NCI-H226 (cell line): ENCODE data around the gene APOB.

Source experiments
- DNase-seq: peaks from one replicate; pipeline ENCODE4 v3.0.0-alpha.2; 2015

The APOB gene

DNA sequence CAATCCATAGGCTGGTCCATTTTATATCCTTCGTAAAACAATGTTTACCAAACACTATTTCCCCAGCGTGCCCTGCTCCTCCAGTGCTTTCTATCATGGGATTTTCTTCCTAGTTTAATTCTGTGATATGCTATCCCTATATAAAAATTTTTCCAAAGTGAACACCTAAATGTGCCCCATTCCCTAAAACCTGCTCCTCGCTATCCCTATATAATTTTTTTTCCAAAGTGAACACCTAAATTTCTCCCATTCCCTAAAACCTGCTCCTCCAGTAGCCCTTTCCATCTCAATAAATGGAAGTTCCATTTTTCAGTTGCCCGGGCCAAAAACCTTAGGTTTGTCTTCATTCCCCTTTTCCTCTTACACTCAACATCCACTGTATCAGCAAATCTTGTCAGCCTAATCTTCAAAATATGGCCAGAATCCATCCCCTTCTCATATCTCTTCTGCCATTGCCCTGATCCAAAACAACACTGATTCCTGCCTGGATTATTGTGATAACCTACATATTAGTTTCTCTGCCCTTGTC is 26.1 kb downstream of the APOB start:
- no peak for DNase-seq

DNA sequence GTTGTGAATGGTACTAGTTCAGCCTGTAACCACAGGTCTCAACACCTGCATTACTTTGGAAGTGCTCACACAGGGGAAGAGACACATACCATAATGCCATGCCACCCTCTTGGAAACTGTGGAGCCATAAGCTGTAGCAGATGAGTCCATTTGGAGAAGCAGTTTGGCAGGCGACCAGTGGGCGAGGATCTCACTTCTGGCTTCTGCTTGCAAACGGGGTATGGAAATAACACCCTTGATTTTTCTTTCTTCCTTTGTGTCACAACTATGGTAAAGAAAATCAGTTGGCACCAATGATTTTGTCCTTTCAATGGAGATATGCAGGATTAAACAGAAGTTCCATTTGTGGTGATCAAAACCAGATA is 28.6 kb downstream of the APOB start:
- DNase-seq: no peak

DNA sequence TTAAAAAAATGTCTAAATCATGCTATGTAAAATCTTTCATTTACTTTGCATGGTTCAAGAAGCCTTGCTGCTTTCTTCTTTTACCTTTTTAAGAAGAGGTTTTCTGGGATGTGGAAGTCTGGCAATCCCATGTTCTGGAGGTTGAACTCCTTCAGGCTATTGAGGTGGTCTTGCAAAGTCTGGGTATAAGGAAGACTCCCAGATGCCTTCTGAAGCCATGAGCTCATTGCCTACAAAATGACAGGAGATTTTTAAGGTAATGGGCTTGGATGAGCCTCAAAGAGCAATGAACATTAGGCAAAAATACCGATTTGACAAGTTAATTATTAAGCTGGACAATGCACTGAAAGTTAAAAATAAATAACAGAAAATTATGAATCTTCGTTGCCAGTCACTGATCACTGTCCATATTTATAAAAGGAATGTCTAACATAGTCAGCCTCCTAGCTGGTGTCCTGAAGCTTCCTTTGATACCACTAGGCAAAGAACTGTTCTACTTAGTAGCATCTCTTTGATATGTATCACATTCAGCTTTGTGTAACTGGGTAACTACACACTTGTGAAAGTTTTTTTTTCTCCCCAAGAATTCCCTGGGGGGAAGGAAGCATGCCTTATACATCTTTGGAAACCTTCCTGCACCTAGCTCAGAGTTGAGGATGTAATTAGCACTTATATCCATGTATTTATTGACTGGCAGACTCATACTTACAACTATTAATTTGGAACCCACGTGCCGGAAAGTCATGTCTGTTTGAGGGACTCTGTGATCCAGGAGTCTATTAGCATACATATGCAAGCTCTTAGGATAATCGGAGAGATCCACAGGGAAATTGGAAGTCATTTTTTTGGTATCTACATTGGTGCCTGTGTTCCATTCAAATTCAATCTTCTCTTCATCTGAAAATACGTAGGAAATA is 29.3 kb downstream of the APOB start:
- no peak for DNase-seq

DNA sequence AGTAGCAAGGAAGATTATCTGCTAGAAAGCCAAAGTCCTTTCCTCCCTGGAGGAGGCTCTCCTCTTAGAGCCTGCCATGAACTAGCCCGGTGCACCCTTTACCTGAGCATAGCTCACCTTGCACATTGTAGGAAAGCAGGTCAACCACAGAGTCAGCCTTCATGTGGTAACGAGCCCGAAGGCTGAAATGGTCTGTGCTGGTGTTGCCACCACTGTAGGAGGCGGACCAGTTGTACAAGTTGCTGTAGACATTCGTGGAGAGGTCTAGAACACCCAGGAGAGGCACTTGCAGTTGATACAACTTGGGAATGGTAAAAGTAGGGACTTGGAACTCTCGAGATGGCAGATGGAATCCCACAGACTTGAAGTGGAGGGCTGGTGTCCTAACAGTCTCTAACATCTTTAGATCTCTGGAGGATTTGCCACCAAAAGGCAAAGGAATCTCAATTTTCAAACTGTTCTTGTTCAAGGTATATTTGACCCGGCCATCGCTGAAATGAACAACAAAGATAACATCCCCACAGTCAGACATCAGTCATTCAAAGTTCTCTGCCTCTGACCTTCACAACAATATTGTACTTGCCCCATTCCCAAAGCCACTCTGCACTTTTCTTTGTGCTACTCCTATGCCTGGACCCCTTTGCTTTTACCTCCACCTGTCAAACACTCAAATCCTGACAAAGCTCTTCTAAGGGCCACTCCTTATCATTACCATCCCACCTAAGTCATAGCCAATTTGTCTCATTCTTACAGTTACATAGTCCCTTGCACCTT is 30.6 kb downstream of the APOB start:
- no peak for DNase-seq

DNA sequence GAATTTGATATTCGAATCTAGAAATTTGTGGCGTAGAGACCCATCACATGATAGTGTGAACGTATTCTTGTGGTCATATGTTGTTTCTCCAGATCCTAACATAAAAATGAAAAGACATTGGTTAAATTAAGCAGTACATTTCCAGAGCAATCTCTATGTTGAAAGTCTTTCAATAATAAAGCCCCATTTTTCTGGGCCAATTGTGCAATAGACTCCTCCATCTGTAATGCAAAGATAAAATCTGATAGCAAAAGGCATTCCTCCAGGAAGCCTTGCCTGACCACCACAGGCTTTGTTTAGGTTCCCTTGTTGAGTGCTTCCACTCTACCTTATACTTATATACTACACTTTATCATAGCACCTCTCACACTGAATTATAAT is 31.3 kb downstream of the APOB start:
- no peak for DNase-seq

DNA sequence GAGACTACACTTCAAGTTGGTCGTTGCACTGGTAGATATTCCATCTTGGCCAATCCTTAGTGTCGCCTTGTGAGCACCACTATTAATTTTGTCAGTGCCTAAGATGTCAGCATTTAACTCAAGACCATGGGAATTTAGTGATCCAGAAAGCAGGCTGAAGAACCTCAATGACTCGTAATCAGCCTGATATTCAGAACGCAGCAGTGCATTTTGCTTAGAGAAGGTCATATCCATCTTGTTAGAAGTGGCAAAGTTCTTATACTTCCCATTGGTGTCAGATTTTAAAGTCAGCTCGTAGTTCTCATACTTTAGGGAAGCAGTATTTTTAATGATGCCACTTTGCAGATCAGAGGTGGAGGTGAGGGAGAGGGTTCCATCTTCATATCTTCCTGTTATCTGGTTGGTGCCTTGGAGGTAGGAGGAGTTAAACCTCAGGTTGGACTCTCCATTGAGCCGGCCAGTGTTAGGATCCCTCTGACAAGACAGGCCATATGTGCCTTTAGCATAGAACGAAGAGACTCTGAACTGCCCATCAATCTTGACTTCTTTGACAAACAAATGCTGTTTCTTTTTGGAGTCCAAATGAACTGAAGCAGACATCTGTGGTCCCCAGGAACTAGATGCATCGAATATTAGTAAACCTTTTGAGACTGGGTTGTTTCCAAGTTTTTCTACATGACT is 31.9 kb downstream of the APOB start:
- no peak for DNase-seq

DNA sequence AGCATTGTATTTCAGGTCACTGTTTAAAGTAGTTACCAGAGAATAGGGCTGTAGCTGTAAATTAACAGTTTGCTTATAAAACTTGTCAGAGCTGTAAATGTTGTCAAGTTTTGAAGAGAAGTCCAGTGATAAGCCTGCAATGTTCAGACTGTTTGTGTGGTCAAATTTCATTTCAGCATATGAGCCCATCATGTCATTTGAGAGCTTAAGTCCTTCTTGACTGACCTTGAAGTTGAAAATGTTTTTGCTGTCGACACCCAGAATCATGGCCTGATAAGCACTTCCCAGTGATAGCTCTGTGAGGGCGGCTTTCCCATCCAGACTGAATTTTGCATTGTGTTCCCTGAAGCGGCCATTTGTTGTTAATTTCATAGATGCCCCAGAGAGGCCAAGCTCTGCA is 32.4 kb downstream of the APOB start:
- no peak for DNase-seq

DNA sequence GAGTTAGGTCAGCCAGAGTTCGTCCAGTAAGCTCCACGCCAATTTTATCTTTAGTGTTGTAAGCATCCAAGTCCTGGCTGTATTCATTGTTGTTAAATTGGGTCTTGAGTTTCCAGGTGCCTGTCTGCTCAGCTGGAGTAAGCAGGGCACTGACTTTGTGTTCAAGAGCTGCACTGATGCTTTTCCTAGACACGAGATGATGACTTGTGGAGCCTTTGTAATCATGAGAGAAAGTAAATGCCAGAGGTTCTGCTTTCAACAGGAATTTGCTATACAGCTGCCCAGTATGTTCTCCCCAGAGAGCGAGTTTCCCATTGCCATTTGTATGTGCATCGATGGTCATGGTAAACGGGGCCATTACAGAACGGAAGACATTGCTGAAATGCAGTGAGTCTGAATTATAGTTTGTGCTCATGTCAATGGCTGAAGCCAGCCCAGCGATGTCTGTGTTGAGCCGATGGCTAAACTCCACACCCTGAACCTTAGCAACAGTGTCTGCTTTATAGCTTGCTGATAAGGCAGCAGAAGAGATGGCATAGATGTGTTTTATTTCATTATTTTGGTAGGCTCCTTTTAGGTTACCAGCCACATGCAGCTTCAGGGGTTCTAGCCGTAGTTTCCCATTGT is 32.9 kb downstream of the APOB start:
- no peak for DNase-seq

DNA sequence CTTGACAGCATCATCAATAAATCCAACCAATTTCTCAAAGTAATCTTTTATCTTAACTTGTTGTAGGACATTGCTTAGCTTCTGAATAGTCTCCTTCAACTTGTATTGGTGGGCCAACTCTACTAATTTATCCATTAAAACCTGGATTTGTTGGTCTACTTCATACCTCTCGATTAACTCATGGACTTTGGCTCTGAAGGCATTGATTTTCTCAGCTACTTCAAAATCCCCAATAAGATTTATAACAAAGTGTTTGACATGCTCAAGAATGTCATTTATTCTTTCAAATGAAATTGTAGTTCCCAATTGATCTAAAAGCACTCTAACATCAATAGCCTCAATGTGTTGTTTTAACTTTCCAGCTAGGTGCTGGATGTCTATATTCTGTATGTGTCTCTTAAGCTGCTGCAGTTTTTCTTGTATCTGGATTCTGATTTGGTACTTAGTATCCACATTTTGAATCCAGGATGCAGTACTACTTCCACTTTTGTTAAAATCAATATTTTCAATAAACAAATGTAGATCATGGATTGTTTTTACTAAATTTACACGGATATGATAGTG is 34.1 kb downstream of the APOB start:
- no peak for DNase-seq

DNA sequence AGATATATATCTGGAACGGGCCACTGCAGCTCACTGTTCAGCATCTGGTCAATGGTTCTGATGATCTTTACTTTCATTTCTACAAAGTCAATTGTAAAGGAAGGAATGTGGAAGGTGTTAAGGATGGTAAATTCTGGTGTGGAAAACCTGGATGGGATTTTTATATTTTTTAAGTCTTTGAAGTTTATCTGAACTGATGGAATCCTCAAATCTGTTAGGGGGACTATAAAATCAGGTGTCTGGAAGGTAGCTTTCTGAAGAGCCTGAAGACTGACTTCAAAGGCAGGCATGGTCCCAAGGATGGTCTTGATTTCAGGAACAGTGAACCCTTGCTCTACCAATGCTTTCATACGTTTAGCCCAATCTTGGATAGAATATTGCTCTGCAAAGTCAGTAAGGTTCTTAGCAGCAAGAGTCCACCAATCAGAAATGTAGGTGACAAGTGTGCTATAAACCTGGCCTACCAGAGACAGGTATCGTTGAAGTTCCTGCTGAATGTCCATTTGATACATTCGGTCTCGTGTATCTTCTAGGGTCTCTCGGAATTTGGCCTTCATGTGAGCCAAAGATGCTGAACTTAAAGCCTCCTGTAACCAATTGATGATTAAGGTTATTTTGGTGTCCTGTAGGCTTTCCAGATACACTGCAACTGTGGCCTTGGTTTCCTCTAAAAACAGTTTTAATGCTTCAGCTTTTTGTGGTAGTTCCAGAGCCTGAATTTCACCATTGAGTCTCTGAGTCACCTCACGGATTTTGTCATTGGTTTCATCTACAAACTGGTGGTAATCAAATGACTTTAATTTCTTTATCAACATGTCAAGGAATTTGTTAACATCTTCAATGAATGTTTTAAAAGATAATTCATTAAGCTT is 34.8 kb downstream of the APOB start:
- no peak for DNase-seq

DNA sequence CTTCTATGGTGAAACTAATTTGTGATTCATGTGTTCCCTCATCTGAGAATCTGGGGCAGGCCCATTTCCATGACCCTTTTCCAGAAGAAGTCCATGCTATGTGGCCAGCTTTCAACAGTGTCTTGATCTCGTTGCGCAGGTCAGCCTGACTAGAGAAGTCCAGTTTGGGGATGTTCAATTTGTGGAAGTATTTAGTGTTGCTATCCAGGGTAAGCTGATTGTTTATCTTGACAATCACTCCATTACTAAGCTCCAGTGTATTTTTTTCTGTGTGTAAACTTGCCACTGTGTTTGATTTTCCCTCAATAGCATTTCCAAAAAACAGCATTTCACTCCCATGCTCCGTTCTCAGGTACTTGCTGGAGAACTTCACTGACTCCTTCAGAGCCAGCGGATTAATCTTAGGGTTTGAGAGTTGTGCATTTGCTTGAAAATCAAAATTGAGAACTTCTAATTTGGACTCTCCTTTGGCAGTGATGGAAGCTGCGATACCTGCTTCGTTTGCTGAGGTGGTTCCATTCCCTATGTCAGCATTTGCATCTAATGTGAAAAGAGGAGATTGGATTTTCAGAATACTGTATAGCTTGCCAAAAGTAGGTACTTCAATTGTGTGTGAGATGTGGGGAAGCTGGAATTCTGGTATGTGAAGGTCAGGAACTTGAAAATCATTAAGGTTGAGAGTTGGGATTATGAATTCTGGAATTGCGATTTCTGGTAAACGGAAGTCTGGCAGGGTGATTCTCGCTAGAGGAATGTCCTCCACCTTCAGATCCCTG is 35.7 kb downstream of the APOB start:
- no peak for DNase-seq

DNA sequence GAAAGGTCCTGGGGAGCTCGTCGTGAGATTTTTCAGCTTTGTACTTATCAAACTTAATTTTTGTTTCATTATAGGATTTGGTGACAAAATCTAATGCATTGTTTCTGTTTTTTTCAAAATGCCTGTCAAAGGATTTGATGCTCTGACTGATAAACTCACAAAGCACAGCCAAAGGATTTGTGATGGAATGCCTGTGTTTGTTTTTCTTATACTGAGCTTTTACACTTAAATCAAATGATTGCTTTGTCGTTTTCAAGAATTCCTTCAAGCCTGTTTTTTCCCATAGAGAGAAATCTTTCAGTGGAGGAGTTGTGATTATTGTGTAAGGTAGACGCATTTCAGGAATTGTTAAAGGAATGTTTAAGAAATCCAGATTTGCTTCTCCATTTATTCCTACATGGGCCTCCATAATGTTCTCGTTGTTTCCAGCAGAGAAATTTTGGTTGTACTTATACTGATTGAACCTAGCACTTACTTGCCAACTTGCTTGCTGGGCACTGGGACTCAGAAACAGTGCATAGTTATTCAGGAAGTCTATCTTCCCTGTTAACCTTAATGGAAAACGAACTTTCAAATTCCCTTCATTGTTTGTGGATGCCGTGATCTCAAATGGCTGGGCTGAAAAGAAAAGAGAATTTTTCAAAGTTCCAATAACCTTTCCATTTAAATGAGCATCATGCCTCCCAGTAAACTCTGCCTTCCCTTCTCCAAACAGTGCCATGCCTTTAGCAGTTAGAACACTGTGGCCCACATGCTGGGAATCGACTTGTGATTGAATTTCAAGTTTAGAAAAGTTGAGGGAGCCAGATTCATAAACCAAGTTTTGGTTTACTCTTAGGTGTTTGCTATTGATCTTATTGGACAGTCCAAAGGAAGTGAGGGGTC is 36.5 kb downstream of the APOB start:
- DNase-seq: no peak

DNA sequence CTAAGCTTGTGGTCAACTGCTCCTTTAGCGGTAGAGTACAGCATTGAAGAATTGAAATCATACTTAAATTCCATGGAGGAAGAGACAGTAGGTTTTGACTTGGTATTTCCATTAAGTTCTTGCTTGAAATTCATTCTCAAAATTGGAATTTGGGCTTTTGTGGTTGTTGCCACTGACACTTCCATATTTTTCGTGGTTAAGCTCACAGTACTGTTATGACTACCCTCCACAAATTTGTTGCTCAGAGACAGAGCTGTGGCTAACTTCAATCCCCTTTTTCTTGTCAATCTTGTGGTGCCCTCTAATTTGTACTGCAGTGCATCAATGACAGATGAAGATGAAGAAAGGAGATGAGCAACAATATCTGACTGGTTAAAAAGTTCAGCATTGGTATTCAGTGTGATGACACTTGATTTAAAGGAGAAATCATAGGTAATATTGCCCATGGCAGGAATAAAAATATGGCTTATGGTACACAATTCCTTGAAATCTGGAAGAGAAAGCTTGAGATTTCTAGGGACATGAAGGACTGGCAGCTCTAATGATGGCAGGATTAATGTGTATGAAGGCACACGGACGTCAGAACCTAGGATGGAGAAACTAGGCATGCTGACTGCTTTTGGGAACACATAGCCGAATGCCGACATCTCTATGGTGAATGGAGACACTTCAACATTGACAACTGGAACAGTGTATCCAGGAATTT is 37.3 kb downstream of the APOB start:
- no peak for DNase-seq

DNA sequence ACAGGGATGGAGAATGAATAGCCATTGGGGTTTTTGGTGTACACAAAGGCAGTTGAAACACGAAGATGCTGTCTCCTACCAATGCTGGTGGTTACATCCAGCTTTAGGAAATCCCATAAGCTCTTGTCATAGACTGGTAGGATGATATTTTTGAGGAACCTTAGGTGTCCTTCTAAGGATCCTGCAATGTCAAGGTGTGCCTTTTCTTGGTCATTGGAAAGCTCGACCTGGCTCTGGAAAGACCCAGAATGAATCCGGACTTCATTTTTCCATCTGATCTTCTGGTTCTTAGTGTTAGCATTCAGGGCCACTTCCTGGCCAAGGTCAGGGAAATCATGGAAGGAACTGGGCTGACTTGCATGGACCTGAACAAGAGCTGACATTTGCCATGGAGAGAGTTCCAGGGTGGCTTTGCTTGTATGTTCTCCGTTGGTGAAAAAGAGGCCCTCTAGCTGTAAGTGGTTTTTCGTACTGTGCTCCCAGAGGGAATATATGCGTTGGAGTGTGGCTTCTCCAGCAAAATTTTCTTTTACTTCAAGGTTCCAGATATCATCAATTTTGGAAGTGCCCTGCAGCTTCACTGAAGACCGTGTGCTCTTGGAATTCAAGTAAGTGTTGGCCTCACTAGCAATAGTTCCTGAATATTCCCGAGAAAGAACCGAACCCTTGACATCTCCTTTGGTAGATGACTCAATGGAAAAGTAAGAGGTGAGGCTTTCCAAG is 38.0 kb downstream of the APOB start:
- no peak for DNase-seq

DNA sequence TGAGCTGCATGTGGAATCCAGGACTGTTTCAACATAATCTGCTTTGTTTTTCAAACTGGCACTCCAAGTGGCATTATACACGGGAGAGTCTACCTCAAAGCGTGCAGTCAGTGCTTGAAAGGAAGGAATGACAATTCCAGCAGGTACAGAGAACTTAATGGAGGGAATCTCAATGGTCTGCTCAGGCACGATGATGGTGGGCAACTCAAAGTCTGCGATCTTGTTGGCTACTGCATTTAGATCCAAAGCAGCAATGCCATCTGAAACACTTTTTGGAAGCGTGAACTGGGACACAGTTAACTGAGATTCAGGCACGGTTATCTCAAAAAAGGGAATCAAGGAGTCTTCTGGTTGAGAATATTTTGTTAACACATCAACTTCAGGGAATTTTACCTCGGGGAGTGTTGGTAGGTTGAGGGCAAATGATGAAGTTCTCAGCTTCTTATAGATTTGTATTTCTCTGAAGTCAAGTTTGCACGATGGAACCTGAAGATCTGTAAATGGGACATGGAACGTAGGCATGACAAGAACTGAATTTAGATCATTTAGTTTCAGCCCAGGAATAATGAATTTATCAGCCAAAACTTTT is 38.7 kb downstream of the APOB start:
- no peak for DNase-seq

DNA sequence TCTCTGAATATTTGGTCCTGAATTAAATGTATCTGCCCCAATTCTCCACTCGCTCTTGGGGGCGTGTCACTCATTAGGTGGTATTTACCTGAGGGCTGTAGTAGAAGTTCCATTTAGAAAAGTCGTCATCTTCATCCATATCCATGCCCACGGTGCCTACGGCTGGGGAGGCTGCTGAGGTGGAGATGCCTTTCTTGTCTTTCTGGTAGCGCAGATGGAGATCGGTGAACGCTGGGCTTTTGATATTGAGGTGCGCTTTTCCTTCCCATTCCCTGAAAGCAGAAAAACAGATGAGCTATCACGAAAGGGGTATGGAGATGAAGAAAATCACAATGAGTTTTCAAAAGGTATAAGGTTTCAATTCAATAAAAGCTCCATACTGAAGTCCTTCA is 39.7 kb downstream of the APOB start:
- DNase-seq: no peak

DNA sequence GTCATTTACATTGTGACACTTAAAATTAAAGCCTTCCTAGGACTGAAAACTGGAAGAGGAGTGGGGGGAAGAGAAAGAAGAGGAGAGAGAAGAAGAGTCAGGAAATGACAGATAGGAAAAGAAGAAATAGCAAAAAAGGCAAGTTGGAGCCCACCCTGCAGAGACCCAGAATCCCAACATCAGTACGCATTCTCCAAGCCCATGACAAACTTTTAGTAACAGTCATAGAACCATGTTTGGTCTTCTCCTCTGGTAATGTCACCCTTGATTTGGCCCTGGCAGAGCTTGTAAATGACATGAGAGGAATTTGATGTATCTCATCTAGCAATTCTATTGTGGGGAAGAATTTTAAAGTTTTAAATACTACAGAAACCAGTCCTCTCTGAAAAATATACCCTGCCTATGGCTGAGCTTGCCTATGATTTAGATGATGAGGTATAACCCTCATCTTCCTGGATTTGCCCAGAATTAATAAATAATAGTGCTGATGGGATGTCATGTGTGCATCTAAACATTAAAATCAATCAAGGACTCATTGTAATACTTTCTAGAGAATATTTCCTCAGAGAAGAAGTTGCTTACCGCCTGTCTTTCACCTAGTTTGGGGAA is 40.2 kb downstream of the APOB start:
- no peak for DNase-seq

DNA sequence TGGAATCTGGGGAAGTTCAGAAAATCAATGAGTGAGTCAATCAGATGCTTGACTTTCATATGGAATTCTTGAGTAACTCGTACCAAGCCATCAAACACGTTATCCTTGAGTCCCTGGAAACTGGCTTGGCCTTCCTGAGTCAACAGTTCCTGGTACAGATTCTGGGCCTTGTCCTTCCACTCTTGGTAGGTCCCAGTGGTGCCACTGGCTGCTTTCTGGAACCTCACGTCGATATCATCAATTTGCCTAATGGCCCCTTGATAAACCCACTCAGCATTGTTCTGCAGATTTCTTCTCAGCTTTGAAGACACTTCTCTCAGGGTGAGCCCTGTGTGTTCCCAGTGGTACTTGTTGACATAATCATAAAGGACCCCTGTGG is 41.1 kb downstream of the APOB start:
- DNase-seq: no peak
